Measurements from ENCODE around the gene PRSS21.

PRSS21 gene

DNA sequence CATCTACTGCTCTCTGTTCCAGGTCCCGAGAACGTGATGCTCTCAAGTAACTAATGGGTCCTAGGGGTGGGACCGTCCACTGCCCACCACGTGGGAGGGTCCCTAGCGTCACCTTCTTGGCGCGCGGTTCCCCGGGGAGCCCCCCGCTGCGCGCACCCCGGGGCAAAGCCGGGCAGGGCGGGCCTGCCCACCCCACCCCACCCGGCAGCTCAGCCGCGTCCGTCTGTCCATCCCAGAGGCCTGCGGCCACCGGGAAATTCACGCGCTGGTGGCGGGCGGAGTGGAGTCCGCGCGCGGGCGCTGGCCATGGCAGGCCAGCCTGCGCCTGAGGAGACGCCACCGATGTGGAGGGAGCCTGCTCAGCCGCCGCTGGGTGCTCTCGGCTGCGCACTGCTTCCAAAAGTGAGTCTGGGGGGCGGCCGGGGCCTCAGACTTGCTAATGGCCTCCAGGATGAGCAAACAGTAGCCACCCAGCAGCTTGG, 18.3 kb upstream of the PRSS21 start:
- TF ChIP-seq, protein P1, sequence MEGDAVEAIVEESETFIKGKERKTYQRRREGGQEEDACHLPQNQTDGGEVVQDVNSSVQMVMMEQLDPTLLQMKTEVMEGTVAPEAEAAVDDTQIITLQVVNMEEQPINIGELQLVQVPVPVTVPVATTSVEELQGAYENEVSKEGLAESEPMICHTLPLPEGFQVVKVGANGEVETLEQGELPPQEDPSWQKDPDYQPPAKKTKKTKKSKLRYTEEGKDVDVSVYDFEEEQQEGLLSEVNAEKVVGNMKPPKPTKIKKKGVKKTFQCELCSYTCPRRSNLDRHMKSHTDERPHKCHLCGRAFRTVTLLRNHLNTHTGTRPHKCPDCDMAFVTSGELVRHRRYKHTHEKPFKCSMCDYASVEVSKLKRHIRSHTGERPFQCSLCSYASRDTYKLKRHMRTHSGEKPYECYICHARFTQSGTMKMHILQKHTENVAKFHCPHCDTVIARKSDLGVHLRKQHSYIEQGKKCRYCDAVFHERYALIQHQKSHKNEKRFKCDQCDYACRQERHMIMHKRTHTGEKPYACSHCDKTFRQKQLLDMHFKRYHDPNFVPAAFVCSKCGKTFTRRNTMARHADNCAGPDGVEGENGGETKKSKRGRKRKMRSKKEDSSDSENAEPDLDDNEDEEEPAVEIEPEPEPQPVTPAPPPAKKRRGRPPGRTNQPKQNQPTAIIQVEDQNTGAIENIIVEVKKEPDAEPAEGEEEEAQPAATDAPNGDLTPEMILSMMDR (IDR thresholded peaks at IDR 0.05; ENCODE audit: insufficient read depth, low read length, poor library complexity, severe bottlenecking), result no peak

DNA sequence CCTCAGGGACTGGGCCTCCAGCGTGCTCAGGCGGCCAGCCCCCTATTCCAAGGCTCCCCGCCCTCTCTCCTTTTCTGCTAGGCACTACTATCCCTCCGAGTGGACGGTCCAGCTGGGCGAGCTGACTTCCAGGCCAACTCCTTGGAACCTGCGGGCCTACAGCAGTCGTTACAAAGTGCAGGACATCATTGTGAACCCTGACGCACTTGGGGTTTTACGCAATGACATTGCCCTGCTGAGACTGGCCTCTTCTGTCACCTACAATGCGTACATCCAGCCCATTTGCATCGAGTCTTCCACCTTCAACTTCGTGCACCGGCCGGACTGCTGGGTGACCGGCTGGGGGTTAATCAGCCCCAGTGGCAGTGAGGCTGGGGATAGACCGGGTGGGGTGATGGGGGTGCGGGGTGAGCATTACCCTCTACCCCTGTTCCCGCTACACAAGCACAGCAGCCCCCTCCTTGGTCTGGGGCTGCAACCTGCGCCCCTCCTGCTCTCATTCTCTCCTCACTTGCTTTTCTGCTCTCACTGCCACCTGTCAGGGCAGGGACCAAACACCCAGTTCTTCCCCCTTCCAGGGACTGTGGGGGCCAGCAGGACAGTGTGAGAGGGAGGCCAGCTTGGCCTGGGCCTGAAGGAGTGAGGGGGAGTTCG, 17.7 kb upstream of the PRSS21 start:
- DNase-seq (ENCODE audit: extremely low read depth, insufficient read length), result no peak
- no peaks in the 10 kb centered on the region for H3K36me3 ChIP-seq (ENCODE audit: control insufficient read depth, insufficient read depth, low read length)
- H3K27me3 ChIP-seq (replicated peaks; ENCODE audit: control insufficient read depth, insufficient read depth, low read length), result no peaks in the 10 kb centered on the region
- H3K4me3 ChIP-seq (replicated peaks; ENCODE audit: low read depth, low read length), result no peak overlapping the region
- TF ChIP-seq, protein P1 (IDR thresholded peaks at IDR 0.05; ENCODE audit: insufficient read depth, low read length, poor library complexity, severe bottlenecking), result no peak

More for the DNA sequence above, 18.3 kb upstream of the PRSS21 start:
- H3K27me3 ChIP-seq (replicated peaks; ENCODE audit: control insufficient read depth, insufficient read depth, low read length), result no peaks in the 10 kb centered on the region
- no peaks in the 10 kb centered on the region for H3K36me3 ChIP-seq (ENCODE audit: control insufficient read depth, insufficient read depth, low read length)
- DNase-seq (ENCODE audit: extremely low read depth, insufficient read length), result no peak
- no peak overlapping the region for H3K4me3 ChIP-seq (replicated peaks; ENCODE audit: low read depth, low read length)

DNA sequence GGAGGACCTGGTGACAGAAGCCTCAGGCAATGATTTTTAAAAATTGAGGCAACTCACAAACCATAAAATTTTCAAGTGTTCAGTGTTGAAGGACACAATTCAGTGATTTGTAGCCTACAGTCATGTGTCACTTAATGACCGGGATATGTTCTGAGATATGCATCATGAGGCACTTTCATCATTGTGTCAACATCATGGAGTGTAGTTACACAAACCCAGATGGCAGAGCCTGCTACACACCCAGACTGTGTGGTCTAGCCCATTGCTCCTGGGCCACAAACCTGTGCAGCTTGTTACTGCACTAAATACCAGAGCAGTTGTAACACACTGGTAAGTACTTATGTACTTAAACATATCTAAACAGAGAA, 17.2 kb upstream of the PRSS21 start:
- DNase-seq (ENCODE audit: extremely low read depth, insufficient read length), result no peak
- Histone ChIP-seq H3K4me3 (replicated peaks; ENCODE audit: low read depth, low read length) (no peak overlapping the region), H3K36me3 (ENCODE audit: control insufficient read depth, insufficient read depth, low read length) (no peaks in the 10 kb centered on the region), H3K27me3 (replicated peaks; ENCODE audit: control insufficient read depth, insufficient read depth, low read length) (no peaks in the 10 kb centered on the region)
- TF ChIP-seq, protein P1 (IDR thresholded peaks at IDR 0.05; ENCODE audit: insufficient read depth, low read length, poor library complexity, severe bottlenecking), result no peak

DNA sequence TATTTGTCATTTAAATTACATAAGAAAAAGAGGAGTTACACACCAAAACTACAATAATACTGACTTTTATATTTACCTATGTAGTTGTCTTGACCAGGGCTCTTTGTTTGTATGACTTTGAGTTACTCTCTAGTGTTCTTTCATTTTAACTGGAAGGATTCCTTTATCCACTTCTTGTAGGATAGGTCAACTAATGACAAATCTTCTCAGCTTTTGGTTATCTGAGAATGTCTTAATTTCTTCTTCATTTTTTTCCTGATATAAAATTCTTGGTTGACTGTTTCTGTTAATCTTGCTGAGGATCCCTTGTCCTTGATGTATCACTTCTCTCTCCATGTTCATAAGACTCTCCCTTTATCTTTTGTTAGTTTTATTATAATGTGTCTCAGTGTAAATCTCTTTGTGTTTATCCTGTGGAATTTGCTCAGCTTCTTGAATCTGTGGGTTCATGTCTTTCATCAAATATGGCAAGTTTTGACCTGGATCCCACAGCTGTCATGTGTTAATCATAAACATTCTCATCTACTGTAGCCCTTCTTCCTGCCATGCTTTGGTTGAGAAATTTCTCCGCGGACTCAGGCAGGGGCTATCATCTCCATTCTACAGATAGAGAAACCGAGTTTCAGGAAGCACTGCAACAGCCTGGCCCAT, 13.4 kb upstream of the PRSS21 start:
- Histone ChIP-seq H3K36me3 (ENCODE audit: control insufficient read depth, insufficient read depth, low read length) (no peaks in the 10 kb centered on the region), H3K27me3 (replicated peaks; ENCODE audit: control insufficient read depth, insufficient read depth, low read length) (no peaks in the 10 kb centered on the region; the same call in none of the 2 replicates), H3K4me3 (replicated peaks; ENCODE audit: low read depth, low read length) (no peak overlapping the region)
- no peak for DNase-seq (ENCODE audit: extremely low read depth, insufficient read length)
- TF ChIP-seq, protein P1 (IDR thresholded peaks at IDR 0.05; ENCODE audit: insufficient read depth, low read length, poor library complexity, severe bottlenecking), result no peak

DNA sequence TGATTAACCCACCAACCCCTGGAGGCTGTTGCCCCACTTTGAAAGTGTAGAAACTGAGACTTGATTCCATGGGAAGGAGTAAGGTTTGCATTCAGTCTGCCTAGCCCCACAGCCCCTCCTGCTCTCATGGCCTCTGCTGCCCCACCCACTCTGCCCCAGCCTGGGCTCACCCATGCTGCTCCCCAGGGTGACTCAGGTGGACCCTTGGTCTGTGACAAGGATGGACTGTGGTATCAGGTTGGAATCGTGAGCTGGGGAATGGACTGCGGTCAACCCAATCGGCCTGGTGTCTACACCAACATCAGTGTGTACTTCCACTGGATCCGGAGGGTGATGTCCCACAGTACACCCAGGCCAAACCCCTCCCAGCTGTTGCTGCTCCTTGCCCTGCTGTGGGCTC, 12.3 kb upstream of the PRSS21 start:
- Histone ChIP-seq H3K27me3 (replicated peaks; ENCODE audit: control insufficient read depth, insufficient read depth, low read length) (no peaks in the 10 kb centered on the region; the same call in none of the 2 replicates), H3K4me3 (replicated peaks; ENCODE audit: low read depth, low read length) (no peak overlapping the region), H3K36me3 (ENCODE audit: control insufficient read depth, insufficient read depth, low read length) (no peaks in the 10 kb centered on the region)
- TF ChIP-seq, protein P1 (IDR thresholded peaks at IDR 0.05; ENCODE audit: insufficient read depth, low read length, poor library complexity, severe bottlenecking), result no peak
- DNase-seq (ENCODE audit: extremely low read depth, insufficient read length), result no peak
